NCI-H526 treated with DMSO at 0.1 percent for 48 hours (cell line): ENCODE measurements around the gene MAST4.
A peak's percentile ranks its signal among the peaks of the same experiment; 100 is the strongest.
"Not testable (repeated sequence)": the region's sequence is repeated elsewhere in the genome, so short reads cannot be mapped to it uniquely, and the experiment has no call there.

Experiments
- DNase-seq: peaks from one replicate; lab custom pipeline; 2025; lab: John Stamatoyannopoulos, UW

The MAST4 gene

DNA sequence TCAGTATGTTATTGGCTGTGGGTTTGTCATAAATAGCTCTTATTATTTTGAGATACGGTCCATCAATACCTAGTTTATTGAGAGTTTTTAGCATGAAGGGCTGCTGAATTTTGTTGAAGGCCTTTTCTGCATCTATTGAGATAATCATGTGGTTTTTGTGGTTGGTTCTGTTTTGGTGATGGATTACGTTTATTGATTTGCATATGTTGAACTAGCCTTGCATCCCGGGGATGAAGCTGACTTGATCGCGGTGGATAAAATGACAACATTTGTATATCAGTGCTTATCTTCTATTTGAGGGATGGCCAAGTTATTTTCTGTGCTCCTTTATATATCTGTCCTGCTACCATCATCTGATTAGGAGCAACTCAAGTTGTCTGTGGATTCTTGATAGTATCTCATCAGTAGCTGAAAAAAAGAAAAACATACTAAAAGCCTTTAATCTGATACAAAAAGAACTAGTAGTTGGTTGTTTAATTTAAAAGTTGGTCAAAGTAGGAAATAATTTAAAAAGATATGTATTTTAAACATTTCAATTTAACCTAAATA, 531.2 kb downstream of the MAST4 start:
- DNase-seq, result not testable (repeated sequence)

DNA sequence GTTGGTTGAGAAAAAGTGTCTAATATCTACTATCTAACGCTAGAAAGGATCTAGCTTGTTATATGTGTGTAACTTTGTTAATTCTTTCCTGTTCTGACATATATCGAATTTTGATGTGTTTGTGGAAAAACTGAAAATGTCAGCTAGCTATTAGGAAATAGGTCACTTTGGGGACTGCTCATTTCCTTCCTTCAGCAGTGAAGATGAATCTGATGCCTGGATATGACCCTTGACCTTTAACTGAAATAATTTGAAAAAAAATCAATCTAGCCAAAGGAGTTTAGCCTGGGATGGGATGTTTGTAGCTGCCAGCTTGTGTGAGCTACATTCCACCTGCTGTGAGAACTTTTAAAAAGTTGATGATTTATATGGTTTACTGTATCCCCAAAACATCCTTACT, 533.6 kb downstream of the MAST4 start:
- no peak for DNase-seq

DNA sequence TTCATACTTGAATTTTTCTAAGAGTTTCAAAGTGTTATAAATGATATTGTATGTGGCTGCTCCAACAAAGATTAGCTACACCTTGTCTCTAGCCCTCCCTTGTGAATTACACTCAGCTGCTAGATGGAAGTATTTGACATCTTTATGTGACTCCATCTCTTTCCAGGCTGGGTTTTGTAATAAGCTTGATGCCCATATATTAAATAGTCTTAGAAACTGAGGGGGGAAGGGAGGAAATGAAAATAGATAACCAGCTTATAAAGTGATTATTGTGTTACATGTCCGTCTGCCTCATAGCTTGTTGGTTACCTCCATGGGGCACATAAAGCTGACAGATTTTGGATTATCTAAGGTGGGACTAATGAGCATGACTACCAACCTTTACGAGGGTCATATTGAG, 537.0 kb downstream of the MAST4 start:
- DNase-seq, result no peak

DNA sequence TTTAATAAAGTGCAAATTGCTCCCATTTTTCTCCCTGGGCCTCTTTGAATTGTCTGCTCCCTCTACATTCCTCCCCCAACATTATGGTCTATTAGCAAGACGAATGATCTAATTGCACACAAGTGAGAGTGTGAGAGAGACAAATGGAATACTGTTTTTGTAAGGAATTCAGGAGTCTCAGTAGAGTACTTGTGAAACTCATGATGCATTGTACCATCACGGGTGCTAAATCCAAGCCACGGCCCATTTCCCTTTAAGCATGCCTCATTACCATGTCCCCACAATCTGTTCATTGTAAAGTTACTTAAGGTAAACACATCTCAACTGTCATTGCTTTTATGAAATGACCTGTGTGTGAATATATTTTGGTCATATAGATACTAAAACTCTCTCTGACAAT, 537.6 kb downstream of the MAST4 start:
- DNase-seq, result no peak

DNA sequence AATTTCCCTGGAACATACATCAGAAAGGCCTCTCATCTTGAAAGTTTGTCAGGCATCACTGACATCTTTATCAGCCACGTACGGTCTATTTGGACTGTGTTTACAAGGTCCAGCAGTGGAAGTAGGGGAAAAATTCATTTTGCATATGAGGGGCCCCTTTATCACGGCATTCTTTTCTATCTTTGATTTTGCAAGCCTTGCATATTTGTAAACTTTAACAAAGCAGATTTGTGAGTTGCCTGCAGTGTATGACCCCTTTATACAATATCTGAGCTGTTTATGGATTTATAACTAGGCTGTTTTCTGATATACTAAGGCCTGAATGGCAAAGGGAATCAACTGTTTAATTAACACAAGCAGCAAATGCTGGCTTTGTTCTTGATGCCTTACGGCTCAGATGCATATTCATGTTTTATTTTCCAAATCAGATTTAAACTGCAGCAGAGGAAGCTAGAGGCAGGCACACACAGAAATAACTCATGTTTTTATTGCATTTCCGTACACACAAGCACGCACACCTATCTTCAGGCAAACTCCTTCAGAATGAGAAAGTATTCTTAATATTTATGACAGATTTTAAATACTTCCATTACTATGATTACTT, 539.3 kb downstream of the MAST4 start:
- peak; percentile 10 for DNase-seq

DNA sequence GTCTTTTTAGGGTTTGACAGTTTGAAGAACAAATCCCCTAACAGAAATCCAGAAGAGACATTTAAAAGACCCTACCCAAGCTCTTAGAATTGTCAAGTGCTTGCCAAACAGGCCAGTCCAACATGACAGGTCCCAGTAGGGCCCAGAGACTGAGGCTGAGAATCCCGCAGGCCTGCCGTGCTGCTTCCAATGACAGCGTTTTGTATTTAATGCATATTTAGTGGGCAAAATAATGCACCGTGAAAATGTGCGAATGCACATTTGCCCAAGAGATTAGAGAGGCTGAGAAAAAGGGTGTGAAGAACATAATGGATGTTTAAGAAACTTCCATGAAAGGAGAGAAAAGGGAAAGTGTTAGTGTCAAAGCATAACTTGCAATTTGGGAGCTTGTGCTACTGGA, 542.8 kb downstream of the MAST4 start:
- no peak for DNase-seq

DNA sequence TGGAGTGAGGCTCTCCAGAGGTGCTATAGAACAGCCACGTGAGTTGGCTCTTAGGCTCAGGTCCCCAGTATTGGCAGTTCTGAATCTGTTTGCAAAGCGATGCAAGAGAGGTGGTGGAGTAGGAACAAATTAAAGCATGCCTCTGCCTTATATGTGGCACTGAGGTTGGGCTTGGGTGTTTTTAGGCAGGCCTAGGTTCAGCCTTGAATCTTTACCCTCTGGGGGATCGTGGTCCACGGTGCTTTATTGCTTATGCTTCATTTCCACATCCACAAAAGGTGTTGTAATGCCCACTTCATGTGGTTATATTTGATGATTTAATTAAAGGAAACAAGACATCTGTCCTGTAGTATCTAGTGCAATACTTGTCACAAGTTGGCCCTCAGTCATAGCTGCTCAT, 544.2 kb downstream of the MAST4 start:
- DNase-seq, result no peak

DNA sequence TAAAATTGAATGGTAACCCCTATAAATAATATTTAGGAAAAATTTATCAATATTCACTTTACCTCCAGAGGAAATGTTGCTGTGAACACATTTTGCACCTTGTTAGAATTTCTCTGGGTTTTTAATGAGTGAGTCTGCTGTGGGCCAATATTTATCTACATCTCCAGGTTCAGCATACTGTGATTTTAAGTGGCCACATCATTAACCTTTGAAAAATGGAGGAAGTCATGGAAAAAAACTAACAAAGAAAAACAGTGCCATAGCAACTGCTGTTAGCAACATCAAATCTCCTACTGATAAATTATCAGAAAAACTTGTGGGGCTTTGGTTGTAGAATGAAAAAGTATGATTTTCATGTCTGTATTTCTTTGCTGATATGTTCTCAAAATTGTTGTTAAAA, 545.5 kb downstream of the MAST4 start:
- no peak for DNase-seq

DNA sequence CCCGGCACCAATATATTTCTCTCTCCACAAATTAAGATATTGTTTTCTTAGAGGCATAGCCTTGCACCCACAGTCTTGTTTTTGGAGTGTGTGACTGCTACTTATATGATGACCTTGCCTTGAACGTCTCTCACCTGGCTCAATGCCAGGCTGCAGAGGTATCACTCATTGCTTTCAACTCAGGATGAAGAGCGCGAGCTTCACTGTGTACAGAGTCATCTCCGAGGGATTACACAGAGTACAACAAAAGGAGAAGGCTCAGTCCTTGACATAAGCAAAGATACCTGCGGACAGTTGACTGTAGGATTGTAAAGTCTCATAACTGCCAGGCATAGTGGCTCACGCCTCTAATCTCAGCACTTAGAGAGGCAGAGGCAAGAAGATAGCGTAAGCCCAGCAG, 546.6 kb downstream of the MAST4 start:
- DNase-seq, result no peak

DNA sequence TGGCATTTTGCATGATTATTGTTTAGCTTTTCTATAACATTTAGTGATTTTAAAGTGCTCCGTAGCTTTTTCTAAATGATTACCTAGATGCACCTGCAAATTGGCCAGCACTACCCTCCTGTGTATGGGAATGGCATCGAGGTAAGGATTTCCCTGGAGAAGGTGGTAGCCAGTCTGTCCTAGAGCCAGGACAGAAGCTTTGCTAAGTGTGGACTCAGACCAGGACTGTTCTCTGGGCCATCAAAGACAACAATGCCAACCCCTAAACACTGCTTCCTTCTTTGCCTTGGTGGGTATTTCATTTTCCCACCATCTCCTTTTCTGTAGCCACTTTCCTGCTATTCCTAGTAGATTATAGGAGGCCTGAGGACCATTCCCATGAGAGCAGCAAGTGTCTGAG, 547.4 kb downstream of the MAST4 start:
- no peak for DNase-seq

DNA sequence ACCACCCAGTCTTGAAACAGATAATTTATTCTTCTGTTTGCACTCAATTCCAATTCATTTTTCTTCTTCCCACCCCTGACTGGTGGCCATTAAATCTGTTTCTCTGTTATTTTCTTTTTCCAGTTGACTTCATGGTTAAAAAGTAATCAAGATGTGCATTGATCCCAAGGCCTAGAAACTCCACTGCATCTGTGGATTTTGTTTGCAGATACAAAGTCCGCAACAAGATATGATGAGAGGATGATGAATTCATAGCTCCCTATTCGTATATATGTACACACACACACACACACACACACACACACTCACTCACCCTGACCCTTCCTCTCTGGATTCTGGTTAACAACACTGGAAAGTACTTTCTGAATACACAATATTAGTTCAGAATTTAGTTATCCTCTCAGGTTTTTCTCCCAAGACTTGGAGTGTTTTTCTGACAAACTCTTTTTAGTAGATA, 548.0 kb downstream of the MAST4 start:
- DNase-seq, result no peak

DNA sequence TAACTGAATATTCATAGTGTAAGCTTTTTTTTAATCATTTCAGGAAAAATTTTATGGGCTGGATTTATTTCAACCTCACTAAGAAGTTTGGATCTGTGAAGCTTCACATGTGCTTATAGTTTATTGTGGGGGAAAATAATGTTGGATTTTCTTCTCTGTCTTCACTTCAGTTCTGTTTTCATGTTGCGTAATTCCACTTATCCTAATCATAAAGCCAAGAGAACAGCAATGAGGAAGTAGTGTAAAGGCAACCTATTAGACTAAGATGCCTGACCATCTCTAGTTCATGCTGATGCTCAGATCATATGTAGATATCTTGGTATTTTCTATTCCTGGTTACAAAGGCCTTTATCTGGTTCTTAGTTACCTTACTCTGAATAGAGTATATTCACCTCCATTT, 550.4 kb downstream of the MAST4 start:
- DNase-seq, result no peak

DNA sequence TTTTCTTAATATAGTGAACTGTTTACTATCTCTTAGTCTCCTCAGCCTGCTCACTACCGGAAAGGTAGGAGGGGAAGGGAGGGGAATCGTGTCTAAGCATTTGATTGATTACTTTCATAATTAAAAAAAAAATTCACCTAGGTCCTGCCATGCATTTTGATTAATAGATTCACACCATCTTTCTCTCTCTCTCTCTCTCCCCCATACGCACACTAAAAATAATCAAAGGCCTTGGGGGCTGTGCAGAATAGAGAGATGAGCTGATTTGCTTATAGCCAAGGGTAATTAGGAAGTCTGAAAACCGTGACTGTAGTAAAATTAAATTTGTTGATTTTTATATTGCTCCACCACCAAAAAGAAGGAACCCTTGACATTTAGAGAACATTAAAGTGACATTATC, 550.8 kb downstream of the MAST4 start:
- DNase-seq, result no peak

DNA sequence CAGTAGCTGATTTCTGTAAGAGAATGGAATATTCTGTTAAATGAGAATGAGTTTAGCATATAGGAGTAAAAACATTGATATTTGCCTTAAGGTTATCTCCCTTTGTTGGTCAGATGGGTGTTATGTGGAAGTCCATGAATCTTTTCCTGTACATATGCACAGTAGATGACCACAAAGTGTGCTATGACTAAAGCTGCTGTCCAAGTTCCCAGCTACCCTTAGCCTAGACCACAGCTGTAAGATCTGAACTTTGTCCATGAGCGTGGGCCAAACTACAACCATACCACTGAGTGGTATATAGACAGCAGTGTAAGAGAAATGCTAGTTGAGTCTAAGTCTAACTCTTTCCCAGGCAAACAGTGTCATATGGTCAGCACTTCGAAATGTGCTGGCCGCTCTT, 551.6 kb downstream of the MAST4 start:
- DNase-seq, result no peak

DNA sequence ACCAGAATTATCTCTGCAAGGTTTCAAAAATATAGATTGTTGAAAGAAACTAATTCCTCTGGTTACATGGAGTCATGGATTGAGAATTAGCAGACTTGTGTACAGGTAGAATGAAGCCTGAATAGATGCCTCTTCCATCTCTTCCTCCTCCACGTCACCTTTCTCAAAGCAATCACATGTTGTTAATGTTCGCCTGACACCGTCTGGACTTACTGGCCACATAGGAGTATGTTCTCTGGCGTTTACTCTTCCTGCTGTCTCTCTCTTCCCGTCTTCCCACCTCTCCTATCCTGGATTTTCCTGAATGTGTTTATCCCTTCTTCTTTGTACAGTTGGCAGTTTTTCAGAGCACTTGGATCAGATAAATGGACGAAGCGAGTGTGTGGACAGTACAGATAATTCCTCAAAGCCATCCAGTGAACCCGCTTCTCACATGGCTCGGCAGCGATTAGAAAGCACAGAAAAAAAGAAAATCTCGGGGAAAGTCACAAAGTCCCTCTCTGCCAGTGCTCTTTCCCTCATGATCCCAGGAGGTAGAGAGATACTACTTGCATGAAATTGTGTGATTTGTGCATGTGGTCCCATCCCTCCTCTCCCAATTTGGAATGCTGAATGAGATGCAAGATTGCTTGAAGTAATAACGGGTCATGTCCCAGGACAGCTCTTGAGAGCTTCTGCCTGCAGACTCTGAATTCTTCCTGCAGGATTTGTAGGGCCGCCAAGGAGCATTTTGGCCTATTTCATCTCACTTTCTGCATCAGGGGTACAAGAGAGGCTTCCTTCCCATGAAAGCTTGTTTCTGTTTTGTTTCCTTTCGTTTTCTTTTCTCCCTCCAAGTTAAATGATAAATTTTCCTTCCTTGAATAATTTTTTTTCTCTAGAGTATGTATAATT, 553.1 kb downstream of the MAST4 start:
- DNase-seq, result no peak

DNA sequence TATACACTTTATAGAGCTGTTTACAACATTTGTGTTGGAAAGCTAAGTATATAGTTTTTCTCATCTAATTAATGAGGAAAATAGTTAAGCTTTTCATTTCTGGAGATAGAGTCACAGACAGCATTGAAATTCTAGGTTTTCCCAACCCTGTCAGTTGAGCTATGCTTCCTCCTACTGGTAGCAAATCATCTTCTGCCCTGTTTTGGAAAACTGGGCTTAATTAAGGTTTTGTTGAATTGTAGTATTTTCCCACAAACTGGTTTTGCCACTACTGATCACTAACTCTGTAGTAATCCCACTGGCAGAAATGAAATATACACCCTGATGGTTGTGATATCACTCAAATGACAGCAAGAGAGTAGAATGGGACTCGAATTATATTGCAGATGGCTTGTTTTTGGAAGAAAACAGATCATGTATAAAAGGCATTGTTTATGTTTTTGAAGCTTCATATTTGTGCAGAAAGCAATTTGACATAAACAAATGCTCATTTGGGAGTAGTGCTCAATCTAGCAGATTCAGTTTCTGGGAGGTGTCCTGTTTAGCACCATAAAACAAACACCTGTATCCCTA, 553.8 kb downstream of the MAST4 start:
- no peak for DNase-seq

DNA sequence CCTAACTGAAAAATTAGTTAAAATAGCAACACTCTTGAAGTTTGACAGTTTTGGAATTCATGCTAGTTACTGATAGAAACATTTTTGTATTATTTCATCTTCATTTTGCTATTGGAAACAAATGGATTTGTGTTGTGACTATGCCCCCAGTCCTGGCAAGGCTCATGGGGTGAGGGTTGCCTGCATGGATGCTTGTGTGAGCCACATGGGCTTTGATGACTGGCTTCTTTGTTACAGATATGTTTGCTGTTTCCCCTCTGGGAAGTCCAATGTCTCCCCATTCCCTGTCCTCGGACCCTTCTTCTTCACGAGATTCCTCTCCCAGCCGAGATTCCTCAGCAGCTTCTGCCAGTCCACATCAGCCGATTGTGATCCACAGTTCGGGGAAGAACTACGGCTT, 556.2 kb downstream of the MAST4 start:
- no peak for DNase-seq

DNA sequence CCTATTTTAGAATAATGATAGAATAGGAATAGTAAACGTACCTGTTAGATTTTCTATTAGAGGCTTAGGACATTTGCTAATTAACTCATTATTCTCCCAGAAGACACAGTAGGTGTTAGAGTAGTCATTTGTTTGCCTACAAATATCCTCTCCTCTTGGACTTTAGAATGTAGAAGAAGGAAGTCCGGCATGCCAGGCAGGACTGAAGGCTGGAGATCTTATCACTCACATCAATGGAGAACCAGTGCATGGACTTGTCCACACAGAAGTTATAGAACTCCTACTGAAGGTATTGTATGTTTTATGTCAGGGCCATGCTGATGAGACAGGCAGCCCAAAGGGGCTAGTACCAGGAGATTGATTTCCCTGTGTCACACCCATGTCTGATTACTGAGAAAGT, 557.1 kb downstream of the MAST4 start:
- no peak for DNase-seq

DNA sequence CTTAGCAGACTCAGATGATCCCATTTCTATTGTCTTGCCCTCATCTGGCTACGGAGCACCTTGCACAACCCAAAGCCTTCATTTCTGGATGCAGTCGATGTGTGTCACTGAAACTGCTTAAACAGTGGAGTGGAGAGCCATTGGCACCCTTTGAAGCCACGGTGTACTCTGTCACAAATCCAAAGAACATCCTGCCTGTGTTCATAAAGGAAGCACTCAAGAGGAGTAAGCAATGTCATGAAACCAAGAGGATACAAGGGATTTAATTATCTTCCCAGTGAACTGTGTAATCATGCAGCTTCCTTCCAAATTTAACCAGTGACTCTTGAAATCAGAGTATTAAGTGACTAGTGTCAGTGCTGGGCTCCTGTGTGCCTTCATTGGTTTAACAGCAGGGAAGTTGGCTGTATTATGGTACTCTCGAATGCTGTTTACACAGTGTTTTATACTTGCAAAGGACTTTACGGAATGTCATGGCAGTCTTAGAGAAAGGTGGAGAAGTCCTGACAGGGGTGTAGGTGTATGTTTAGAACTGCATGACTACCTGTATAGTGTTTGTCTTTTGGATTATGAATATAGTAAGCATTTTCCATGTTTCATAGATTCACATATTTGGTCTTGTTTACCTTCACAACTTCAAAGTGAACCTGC, 558.5 kb downstream of the MAST4 start:
- no peak for DNase-seq

DNA sequence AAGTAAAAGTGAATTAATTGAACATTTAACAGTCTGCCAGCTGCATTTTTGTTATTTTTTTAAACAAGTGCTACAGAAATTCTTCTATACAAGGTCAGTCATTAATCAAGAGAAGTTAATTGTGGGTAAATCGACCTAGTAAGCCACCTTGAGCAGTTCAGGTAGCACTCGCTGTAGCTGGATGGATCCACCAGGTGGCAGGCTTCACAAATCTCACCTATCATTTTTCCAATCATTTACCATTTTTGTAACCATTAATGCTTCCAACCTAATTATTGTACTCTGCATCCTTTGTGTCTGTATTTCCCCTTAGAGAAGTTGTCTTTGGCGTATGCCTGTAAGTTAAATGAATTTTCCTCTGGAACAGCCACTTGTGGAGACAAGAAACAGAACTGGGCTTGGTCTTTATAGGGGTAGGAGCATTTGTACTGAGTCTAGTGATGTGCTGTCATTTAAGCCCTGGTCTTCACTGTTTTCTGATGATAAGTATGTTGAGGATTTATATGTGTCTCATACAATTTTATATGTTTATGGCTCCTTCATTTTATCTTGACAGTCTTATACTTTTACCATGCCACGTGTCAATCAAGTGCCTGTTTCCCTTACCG, 560.9 kb downstream of the MAST4 start:
- DNase-seq, result peak; percentile 4

DNA sequence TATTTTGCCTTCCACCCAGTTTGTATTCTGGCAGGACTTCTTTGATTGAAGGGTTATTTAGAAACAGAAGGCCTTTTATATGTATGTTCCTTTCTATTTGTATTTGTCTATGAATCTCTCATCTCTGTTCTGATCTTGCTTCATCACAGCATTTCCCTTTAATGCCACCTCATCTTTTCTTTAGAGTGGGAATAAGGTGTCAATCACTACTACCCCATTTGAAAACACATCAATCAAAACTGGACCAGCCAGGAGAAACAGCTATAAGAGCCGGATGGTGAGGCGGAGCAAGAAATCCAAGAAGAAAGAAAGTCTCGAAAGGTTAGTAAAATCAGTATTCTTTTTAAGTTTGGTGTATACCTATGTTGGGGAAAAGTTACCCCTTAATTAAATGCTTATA, 564.1 kb downstream of the MAST4 start:
- no peak for DNase-seq

DNA sequence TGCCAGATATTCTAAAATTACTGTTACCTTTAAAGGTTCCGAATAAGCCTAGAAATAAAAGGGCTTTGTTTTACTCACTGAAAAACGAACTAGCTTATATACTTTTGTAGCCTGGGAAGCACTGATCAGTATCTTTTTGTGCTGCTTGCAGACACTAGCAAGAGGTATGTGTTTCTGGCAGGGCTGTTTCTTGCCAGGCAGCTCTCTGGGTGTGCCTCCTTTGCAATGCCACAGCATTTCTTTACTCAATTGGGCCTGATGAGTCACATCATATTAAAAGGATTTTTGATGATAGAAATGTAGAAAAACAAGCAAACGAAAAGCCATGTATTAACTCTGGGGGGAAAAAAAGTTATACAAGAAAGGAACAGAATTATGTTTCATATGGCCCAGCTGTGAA, 564.8 kb downstream of the MAST4 start:
- DNase-seq, result no peak
